Stimulated activated CD4-positive, alpha-beta T cell treated with anti-CD3 and anti-CD28 coated beads, Interleukin-4, amount 100 ng/mL, for 4 hours (primary cell): ENCODE measurements around the gene TAF11L11.
"Not testable (repeated sequence)": the region's sequence is repeated elsewhere in the genome, so short reads cannot be mapped to it uniquely, and the experiment has no call there.

Experiments used
- DNase-seq, 2 experiments: peaks; one replicate each; pipeline ENCODE4 v3.0.0-alpha.2; 2020

TAF11L11 gene

DNA sequence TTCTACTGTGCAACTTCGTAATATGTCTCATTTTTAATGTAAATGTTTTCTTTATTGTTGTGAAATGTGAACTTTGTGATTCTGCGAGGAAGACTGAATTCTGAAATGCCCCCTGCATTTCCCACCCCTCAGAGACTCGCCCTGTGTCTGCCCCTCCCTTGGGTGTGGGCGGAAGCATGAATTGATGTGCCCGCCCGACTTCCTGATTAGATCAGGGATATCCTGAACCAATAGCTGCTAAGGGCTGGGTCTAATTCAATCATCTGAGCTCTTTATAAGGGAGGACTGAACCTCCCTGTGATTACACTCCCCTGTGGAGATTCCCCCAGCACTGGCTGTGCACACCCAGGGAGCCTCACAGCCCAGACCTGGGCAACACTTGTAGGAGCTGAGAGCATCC, at the start of gene TAF11L11:
TSS of gene TAF11L11 (plus strand) at position 304 of the 400 bp plus-strand sequence.
- DNase-seq, result not testable (repeated sequence)

- DNase-seq, result not testable (repeated sequence)
Observed at GRCh38 chr5:17585658-17586057, 18.3 kb upstream of the TAF11L11 start, which contains the start of gene TAF11L7. Gene TAF11L7, minus strand, starts transcription at chr5:17585758.

DNA sequence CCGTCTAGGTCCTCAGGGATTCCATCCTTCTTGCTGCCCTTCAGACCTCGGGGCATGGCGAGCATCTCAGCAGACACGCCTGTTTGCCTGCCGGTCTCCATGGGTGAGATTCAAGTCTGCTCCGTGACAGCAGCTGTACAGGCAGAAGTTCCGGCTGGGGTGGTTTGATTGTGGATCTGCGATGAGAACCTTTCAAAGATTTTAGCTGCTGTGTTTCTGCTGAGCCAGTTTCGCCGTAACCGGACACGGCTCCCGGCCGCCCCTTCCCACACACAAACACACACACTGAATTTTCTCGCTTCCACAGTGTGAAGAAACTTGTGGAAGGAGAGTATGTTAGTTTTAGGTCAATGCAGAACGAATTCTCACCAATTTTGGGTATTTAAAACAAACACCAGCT, 13.1 kb upstream of the TAF11L11 start, which contains the start of gene TAF11L8:
TSS of gene TAF11L8 (minus strand) at position 101 of the 400 bp plus-strand sequence.
- DNase-seq, result not testable (repeated sequence)

DNA sequence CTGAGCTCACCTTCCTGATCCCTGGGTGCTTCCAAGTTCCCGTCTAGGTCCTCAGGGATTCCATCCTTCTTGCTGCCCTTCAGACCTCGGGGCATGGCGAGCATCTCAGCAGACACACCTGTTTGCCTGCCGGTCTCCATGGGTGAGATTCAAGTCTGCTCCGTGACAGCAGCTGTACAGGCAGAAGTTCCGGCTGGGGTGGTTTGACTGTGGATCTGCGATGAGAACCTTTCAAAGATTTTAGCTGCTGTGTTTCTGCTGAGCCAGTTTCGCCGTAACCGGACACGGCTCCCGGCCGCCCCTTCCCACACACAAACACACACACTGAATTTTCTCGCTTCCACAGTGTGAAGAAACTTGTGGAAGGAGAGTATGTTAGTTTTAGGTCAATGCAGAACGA, 9.7 kb upstream of the TAF11L11 start, which contains the start of gene TAF11L9:
TSS of gene TAF11L9 (minus strand) at position 140 of the 400 bp plus-strand sequence.
- DNase-seq, result not testable (repeated sequence)

DNA sequence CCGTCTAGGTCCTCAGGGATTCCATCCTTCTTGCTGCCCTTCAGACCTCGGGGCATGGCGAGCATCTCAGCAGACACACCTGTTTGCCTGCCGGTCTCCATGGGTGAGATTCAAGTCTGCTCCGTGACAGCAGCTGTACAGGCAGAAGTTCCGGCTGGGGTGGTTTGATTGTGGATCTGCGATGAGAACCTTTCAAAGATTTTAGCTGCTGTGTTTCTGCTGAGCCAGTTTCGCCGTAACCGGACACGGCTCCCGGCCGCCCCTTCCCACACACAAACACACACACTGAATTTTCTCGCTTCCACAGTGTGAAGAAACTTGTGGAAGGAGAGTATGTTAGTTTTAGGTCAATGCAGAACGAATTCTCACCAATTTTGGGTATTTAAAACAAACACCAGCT, 6.3 kb upstream of the TAF11L11 start, which contains the start of gene TAF11L10:
TSS of gene TAF11L10 (minus strand) at position 101 of the 400 bp plus-strand sequence.
- not testable (repeated sequence) for DNase-seq

- DNase-seq, result no peak
Observed at GRCh38 chr5:17604951-17605350, 968 bp downstream of the TAF11L11 start.

DNA sequence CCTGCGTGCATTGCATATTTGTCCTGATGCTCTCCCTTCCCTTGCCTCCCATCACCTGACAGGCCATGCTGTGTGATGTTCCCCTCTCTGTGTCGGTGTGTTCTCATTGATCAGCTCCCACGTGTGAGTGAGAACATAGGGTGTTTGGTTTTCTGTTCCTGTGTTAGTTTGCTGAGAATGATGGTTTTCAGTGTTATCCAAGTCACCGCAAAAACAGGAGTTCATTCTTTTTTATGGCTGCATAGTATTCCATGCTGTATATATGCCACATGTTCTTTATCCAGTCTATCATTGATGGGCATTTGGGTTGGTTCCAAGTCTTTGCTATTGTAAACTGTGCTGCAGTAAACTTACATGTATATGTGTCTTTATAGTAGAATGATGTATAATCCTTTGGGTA, 3.5 kb downstream of the TAF11L11 start:
- DNase-seq, result not testable (repeated sequence)

DNA sequence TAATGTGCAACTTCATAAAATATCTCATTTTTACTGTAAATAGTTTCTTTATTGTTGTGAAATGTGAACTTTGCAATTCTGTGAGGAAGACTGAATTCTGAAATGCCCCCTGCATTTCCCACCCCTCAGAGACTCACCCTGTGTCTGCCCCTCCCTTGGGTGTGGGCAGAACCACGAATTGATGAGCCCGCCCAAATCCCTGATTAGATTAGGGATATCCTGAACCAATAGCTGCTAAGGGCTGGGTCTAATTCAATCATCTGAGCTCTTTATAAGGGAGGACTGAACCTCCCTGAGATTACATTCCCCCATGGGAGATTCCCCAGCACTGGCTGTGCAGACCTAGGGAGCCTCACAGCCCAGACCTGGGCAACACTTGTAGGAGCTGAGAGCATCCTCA, 6.1 kb downstream of the TAF11L11 start, which contains the start of gene TAF11L12:
TSS of gene TAF11L12 (plus strand) at position 301 of the 400 bp plus-strand sequence.
- DNase-seq, result not testable (repeated sequence)

DNA sequence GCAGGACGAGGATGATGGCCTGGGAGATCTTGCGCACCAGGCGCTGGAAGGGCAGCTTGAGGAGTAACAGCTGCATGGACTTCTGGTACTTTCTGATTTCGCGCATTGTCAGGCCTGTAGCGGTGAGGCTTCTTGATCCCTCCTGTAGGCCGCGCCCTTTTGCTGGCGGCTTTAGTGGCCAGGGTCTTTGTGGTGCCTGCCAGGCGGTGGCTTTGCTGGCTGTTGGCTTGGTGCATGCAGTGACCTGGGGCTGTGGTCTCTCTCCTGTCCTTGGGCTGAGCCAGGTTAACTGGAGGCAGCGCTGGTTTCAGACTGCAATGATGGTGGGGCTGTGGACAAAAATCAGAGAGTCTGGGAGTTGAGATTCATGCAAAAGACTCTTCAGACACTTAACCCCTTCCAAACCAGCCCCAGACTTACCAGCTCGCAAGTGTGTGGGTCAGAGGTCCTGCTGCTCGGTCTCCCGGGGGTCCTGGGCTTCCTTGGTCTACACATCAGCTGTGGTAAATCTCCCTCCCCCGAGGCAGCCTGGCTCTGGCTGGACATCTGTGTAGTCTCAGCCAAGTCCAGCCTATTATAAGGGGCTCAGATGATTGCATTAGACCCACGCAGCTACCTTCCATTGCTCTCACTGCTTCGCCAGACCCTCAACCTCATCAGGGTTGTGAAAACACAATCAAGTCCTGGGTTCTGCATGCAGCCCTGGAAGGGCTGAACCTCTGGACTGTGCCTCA, 11.1 kb downstream of the TAF11L11 start:
- no peak for DNase-seq

- no peak for DNase-seq
Observed at GRCh38 chr5:17619354-17619753, 15.4 kb downstream of the TAF11L11 start.

DNA sequence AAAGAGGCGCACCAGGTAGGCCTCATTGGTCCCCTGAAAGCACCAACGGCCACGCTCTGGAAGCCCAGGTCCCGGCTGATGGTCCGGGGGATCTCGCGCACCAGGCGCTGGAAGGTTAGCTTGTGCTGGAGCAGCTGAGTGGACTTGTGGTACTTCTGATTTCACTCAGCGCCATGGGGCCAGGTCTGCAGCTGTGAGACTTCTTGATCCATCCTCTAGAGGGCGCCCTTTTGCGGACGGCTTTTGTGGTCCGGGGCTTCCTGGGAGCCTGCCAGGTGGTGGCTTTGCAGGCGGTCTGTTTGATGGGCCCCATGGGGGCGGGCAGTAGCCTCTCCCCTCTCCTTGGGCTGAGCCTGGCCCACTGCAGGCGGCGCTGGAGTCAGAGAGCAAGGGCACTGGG, 16.6 kb downstream of the TAF11L11 start:
- no peak for DNase-seq

DNA sequence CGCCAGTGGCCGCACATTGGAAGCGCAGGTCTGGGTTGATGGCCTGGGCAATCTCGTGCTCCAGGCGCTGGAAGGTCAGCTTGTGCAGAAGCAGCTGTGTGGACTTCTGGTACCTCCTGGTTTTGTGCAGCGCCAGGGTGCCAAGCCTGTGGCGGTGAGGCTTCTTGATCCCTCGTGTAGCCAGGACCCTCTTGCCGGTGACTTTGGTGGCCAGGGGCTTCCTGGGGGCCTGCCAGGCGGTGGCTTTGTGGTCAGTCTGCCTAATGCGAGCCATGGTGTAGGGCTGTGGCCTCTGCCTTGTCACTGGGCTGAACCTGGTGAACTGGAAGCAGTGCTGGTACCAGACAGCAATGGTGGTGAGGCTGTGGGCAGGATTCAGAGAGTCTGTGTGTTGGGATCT, 21.7 kb downstream of the TAF11L11 start:
- no peak for DNase-seq

DNA sequence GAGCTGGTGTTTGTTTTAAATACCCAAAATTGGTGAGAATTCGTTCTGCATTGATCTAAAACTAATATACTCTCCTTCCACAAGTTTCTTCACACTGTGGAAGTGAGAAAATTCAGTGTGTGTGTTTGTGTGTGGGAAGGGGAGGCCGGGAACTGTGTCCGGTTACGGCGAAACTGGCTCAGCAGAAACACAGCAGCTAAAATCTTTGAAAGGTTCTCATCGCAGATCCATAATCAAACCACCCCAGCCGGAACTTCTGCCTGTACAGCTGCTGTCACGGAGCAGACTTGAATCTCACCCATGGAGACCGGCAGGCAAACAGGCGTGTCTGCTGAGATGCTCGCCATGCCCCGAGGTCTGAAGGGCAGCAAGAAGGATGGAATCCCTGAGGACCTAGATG, 27.8 kb downstream of the TAF11L11 start, which contains the start of gene TAF11L13:
TSS of gene TAF11L13 (plus strand) at position 301 of the 400 bp plus-strand sequence.
- not testable (repeated sequence) for DNase-seq

GRCh38 chr5:17634160-17634559, 30.2 kb downstream of the TAF11L11 start, which contains the start of gene TAF11L14:
Gene TAF11L14, plus strand, starts transcription at chr5:17634460.
- no peak for DNase-seq

- DNase-seq, result not testable (repeated sequence)
Observed at GRCh38 chr5:17649232-17649631, 45.2 kb downstream of the TAF11L11 start.

DNA sequence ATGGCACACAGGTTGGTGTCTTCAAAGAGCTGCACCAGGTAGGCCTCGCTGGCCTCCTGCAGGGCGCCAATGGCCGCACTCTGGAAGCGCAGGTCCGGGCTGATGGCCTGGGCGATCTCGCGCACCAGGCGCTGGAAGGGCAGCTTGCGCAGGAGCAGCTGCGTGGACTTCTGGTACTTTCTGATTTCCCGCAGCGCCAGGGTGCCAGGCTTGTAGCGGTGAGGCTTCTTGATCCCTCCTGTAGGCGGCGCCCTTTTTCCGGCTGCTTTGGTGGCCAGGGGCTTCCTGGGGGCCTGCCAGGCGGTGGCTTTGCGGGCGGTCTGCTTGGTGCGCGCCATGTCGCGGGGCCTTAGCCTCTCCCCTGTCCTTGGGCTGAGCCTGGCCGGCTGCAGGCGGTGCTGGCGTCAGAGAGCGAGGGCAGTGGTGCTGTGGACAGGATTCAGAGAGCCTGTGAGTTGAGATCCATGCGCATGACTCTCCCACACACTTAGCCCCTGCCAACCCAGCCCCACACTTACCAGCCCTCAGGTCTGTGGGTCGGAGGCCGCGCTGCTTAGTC, 51.3 kb downstream of the TAF11L11 start:
- not testable (repeated sequence) for DNase-seq
